GM23338 (cell line): ENCODE results near the gene C1orf50.

Experiments used
- CREB1 ChIP-seq: fragments of 250-450 bp; sonication (Bioruptor Pico); IDR thresholded peaks from 2 replicates; pipeline ENCODE4 v1.5.0; 2020; ENCODE audit warnings: low read depth, mild to moderate bottlenecking, moderate library complexity
- TF ChIP-seq, protein P1 (sequence below), 2 experiments: fragments of 200-600 bp in 1 of 2; sonication (generic) in 1 of 2; conservative IDR thresholded peaks; 2 replicates each; pipeline versions ENCODE4 v1.5.1 to v1.6.1; 2016 to 2017; ENCODE audit warnings: antibody characterized with exemption in 2 of 2, low read depth in 2 of 2, mild to moderate bottlenecking in 2 of 2, moderate library complexity in 1 of 2

DNA sequence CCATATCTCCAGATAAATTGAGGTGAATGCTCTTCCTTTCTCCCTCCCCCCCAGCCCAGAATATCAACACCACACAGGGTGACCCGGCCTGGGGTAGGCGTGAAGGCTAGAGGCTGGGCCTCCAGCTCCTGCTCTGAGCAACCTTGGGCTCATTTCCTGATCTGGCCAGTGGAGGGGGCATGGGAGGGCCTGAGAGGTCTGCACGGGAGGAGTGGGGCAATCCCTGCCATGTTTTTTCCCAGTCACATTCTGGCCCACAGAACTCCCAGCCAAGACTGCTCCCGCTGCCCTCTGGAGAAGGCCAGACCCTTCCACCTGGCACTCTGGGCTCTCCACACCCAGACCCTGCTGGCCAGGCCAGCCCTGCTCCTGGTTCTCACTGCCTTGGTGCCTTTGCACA lies 30.9 kb upstream of the C1orf50 start:
- TF ChIP-seq, protein P1, sequence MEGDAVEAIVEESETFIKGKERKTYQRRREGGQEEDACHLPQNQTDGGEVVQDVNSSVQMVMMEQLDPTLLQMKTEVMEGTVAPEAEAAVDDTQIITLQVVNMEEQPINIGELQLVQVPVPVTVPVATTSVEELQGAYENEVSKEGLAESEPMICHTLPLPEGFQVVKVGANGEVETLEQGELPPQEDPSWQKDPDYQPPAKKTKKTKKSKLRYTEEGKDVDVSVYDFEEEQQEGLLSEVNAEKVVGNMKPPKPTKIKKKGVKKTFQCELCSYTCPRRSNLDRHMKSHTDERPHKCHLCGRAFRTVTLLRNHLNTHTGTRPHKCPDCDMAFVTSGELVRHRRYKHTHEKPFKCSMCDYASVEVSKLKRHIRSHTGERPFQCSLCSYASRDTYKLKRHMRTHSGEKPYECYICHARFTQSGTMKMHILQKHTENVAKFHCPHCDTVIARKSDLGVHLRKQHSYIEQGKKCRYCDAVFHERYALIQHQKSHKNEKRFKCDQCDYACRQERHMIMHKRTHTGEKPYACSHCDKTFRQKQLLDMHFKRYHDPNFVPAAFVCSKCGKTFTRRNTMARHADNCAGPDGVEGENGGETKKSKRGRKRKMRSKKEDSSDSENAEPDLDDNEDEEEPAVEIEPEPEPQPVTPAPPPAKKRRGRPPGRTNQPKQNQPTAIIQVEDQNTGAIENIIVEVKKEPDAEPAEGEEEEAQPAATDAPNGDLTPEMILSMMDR (conservative IDR thresholded peaks at IDR 0.05; ENCODE audit: low read depth in 2 of 2) = peak; percentile 11 to 62; a peak in 2 of 4 replicates
- TF ChIP-seq CREB1 (CRISPR knock-in tag) = no peak
